GM19372 (cell line): ENCODE measurements around the gene RER1.

Source experiments
- ATAC-seq: cut with Tn5 transposase; IDR thresholded peaks from one replicate; pipeline ENCODE4 v1.9.1; 2021; ENCODE audit warnings: mild to moderate bottlenecking, low read depth, moderate library complexity; ENCODE audit not compliant: unreplicated experiment

Gene RER1

GRCh38 chr1:2391041-2391930, at the start of gene RER1, which contains the start of gene MORN1:
RER1 (plus strand) TSS chr1:2391841; CDS start chr1:2395791, 3,950 bp downstream.
MORN1 (minus strand) TSS chr1:2391554; CDS start chr1:2391533, 21 bp downstream.
- ATAC-seq = peak; percentile 96

- ATAC-seq = no peak
These were observed 49.1 kb upstream of the RER1 start for GRCh38 chr1:2342384-2343022.

GRCh38 chr1:2343023-2343935, 48.4 kb upstream of the RER1 start:
- ATAC-seq = no peak

- no peak for ATAC-seq
These were observed 47.4 kb upstream of the RER1 start for GRCh38 chr1:2344121-2344681.

- ATAC-seq = no peak
These were observed 46.8 kb upstream of the RER1 start for GRCh38 chr1:2344744-2345296.

- no peak for ATAC-seq
These were observed 46.2 kb upstream of the RER1 start for GRCh38 chr1:2345297-2346075.

GRCh38 chr1:2346691-2347408, 44.8 kb upstream of the RER1 start:
- no peak for ATAC-seq

- ATAC-seq = no peak
These were observed 44.2 kb upstream of the RER1 start for GRCh38 chr1:2347409-2347785.

- ATAC-seq = no peak
These were observed 43.7 kb upstream of the RER1 start for GRCh38 chr1:2347896-2348295.

GRCh38 chr1:2348346-2349325, 43.0 kb upstream of the RER1 start:
- no peak for ATAC-seq

GRCh38 chr1:2349806-2350205, 41.8 kb upstream of the RER1 start:
- ATAC-seq = no peak

- no peak for ATAC-seq
These were observed 41.1 kb upstream of the RER1 start for GRCh38 chr1:2350501-2350900.

- no peak for ATAC-seq
These were observed 40.6 kb upstream of the RER1 start for GRCh38 chr1:2350911-2351655.

GRCh38 chr1:2351723-2352122, 39.9 kb upstream of the RER1 start:
- no peak for ATAC-seq

GRCh38 chr1:2352341-2352896, 39.2 kb upstream of the RER1 start:
- no peak for ATAC-seq

GRCh38 chr1:2352897-2353550, 38.6 kb upstream of the RER1 start:
- ATAC-seq = no peak
